GM18907 (cell line): ENCODE results near the gene TMEM183A.

Experiments
- ATAC-seq: cut with Tn5 transposase; IDR thresholded peaks from one replicate; pipeline ENCODE4 v1.9.1; 2021; ENCODE audit warnings: mild to moderate bottlenecking, moderate library complexity; ENCODE audit not compliant: unreplicated experiment

The TMEM183A gene

GRCh38 chr1:203044546-203045250 is 37.5 kb downstream of the TMEM183A start:
- no peak for ATAC-seq

GRCh38 chr1:203045336-203045735 is 38.2 kb downstream of the TMEM183A start:
- ATAC-seq, result no peak

GRCh38 chr1:203045821-203046594 is 38.8 kb downstream of the TMEM183A start:
- no peak for ATAC-seq

- no peak for ATAC-seq
Observed at GRCh38 chr1:203046984-203047630, 39.9 kb downstream of the TMEM183A start.

GRCh38 chr1:203048086-203048485 is 40.9 kb downstream of the TMEM183A start:
- ATAC-seq, result no peak

GRCh38 chr1:203048555-203049051 is 41.4 kb downstream of the TMEM183A start:
- ATAC-seq, result no peak

- no peak for ATAC-seq
Observed at GRCh38 chr1:203049077-203049476, 41.9 kb downstream of the TMEM183A start.

- no peak for ATAC-seq
Observed at GRCh38 chr1:203049576-203050180, 42.5 kb downstream of the TMEM183A start.

- no peak for ATAC-seq
Observed at GRCh38 chr1:203050826-203051225, 43.7 kb downstream of the TMEM183A start.

- no peak for ATAC-seq
Observed at GRCh38 chr1:203051841-203052324, 44.7 kb downstream of the TMEM183A start.

- ATAC-seq, result no peak
Observed at GRCh38 chr1:203052601-203053000, 45.4 kb downstream of the TMEM183A start.

GRCh38 chr1:203054184-203054583 is 47.0 kb downstream of the TMEM183A start:
- no peak for ATAC-seq

GRCh38 chr1:203054642-203055041 is 47.5 kb downstream of the TMEM183A start:
- no peak for ATAC-seq

GRCh38 chr1:203055161-203055799 is 48.1 kb downstream of the TMEM183A start:
- ATAC-seq, result no peak

- ATAC-seq, result no peak
Observed at GRCh38 chr1:203056012-203056411, 48.8 kb downstream of the TMEM183A start.

- ATAC-seq, result no peak
Observed at GRCh38 chr1:203056516-203056915, 49.3 kb downstream of the TMEM183A start.

GRCh38 chr1:203057911-203058675 is 50.9 kb downstream of the TMEM183A start:
- no peak for ATAC-seq

GRCh38 chr1:203058676-203058935 is 51.4 kb downstream of the TMEM183A start:
- ATAC-seq, result no peak

- ATAC-seq, result no peak
Observed at GRCh38 chr1:203059485-203059884, 52.3 kb downstream of the TMEM183A start.

- no peak for ATAC-seq
Observed at GRCh38 chr1:203060115-203060514, 52.9 kb downstream of the TMEM183A start.
